Adrenal gland (tissue), 5 donors: ENCODE data around the gene SCN2B.

Experiments
- CTCF ChIP-seq, 6 experiments: fragments of 450-650 bp in 4 of 6; fragments of 200-600 bp in 2 of 6; sonication (generic) in 1 of 6; IDR thresholded peaks; 1 replicate in 5 of 6; 2 replicates in 1 of 6; pipeline versions ENCODE4 v1.5.1 to v1.8.0; 2016 to 2021; ENCODE audit warnings: antibody characterized with exemption in 6 of 6, mild to moderate bottlenecking in 2 of 6, moderate library complexity in 1 of 6
- POLR2A ChIP-seq, 2 donors: fragments of 450-650 bp; IDR thresholded peaks; one replicate each; pipeline ENCODE4 v1.6.1; 2017; ENCODE audit warnings: antibody characterized with exemption in 2 of 2, mild to moderate bottlenecking in 2 of 2, moderate library complexity in 1 of 2
- donor health status: DM: no; HTN: no; CAD: no.

- no peak for TF ChIP-seq CTCF (IDR thresholded peaks at IDR 0.05)
- no peak for TF ChIP-seq POLR2A (IDR thresholded peaks at IDR 0.05)
Measured at GRCh38 chr11:118132385-118133151, 43.9 kb downstream of the SCN2B start.
